ENCODE data around the gene VPS13D.
"Not testable (repeated sequence)": the region's sequence is repeated elsewhere in the genome, so short reads cannot be mapped to it uniquely, and the experiment has no call there.

The VPS13D gene

DNA sequence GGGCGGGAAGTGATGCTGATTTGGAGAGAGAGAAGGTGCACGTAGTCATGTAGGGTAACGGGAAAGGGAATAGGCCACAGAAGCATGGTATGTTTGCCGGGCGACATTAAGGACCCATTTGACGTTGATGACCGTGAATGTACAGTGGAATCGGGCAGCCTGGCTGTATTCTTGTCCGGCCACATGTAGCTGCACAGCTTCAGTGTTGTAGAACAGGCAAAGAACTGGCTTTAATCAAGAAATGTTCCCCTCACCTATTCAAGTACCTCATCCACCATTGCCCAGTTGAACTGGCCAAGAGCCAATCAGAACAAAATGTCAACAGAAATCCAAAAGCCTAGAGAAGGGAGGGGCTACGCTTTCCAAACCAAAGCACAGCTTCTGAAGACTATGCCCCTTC, 283.4 kb downstream of the VPS13D start:
- DNase-seq (ENCODE audit: low read depth, low spot score), result no peak

DNA sequence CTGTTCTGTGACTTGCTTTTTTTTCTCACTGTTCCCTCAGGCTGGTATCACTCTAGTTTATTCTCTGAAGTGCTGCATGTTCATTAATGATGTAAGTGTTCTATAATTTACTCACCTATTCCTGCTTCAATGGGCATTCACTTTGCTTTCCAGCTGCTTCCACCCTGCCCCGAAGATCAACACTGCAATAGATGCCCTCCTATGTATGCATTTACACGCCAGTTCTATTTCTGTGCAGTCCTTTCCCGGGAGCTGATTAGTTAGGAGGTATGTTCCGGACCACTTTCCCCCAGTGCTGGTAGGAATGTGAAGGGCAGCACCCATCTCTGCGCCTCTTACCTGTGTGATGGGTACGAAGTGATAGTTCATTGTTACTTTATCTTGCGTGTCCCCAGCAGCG, 284.8 kb downstream of the VPS13D start:
- no peak for DNase-seq (ENCODE audit: low read depth, low spot score)

DNA sequence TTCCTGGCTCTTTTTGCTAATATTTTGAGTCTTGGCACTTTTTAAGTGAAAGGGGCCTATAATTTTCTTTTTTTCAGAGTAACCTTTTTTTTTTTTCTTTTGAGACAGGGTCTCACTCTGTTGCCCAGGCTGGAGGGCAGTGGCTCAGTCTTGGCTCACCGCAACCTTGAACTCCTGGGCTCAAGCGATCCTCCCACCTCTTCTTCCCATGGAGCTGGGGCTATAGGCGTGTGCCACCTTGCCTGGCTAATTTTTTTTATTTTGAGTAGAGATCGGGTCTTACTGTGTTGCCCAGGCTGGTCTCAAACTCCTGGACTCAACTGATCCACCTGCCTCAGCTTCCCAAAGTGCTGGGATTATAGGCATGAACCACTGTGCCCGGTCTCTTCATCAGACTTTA, 285.4 kb downstream of the VPS13D start:
- no peak for DNase-seq (ENCODE audit: low read depth, low spot score)

DNA sequence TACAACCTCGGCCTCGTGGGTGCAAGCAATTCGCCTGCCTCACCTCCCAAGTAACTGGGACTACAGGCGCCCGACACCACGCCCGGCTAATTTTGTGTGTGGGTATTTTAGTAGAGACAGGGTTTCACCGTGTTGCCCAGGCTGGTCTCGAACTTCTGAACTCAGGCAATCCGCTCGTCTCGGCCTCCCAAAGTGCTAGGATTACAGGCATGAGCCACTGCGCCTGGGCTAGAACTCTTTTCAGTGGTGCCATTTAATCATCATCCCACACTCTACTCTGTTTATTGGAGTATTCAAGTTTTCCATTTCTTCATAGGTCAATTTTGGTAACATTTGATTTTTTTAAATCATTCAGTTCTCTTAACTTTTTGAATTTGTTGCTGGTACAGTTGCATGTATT, 286.9 kb downstream of the VPS13D start:
- no peak for DNase-seq (ENCODE audit: low read depth, low spot score)

DNA sequence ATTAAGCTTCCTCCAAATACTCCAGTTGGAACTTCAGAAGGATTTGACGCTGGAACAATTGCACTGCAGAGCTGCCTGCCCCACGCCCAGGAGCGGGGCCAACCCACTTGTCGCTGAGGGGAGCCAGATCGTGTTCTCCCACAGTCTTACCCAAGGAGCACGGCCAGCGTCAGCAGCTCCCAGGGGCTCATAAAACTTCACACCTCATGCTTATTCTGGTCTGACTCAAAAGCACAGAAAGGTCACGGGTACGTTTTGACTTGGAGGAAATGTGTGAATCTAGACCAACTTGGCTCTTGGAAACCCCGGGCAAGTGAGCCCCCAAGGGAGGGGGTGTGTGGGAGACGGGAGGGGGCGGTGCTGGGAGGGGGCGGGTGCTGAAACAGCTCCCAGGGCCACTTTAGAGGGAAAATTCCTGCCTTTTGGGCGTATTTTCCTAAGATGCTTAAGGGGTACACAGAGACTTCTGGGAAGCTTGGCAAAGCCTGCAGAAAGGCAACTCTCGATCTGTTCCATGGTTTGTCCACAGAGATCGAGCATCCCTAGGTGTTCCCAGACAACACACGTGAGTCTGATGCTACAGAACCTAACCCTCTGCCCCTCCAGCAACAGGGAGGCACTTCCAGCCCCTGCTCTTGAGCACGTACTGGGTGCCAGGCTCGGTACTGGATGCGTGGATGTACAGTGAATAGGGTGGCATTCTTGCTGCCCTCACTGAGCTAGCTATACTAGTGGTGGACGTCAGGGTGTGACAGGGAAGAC, 289.3 kb downstream of the VPS13D start:
- peak; percentile 8 for DNase-seq (ENCODE audit: low read depth, low spot score)

DNA sequence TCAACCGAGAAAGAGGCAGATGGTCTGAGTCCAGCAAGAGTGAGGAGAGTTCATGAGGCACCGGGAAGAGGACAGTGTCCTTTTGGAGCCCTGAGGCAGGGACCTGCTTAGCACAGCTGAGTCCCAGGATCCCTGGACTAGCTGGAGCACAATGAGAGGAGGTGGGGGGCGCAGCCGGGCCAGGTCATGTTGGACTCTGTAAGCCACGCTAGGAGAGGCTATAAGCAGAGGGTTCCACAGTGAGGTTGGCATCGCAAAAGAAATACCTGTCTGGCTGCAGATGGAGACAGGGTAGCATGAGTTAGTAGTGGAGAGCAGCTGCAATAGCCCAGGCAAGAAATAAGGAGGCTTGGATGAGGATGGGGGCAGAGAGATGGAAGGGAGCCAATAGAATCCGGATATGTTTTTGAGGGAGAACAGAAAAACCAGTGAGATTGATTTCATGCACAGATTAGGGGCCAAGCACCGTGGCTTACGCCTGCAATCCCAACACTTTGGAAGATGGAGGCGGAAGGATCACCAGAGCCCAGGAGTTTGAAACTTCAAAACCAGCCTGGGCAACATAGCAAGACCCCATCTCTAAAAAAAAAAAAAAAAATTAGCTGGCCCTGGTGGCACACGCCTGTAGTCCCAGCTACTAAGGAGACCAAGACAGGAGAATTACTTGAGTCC, 290.0 kb downstream of the VPS13D start:
- DNase-seq (ENCODE audit: low read depth, low spot score), result no peak

DNA sequence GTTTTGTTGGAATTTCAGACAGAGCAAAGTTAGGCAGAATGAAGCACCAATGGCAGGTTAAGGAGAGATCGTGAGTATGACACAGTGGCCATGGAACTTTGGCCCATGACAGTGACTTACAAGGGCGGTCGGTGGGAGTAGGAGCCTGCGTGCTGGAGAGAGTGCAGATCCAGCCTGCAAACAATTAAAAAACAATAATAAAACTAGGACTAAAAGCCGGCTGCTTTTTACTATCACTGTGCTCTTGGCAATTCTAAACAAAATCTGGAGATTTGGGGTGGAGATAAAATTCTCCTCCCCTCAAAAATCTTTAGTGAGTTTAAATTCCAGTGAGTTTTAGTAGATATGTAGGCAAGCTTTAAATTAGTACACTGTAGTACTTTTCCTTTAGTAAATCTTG, 291.3 kb downstream of the VPS13D start:
- no peak for DNase-seq (ENCODE audit: low read depth, low spot score)

DNA sequence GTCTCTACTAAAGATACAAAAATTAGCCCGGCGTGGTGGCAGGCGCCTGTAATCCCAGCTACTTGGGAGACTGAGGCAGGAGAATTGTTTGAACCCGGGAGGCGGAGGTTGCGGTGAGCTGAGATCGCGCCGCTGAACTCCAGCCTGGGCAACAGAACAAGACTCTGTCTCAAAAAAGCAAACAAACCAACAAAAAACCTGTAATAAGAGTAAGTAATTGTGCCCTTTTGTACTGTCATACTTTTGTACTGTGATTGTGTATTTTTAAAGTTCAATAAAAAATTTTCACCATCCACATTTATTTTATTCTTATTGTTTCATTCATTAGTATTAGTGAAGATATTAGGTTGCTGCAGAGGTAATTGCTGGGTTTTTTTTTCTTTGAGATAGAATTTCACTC, 292.9 kb downstream of the VPS13D start:
- not testable (repeated sequence) for DNase-seq (ENCODE audit: low read depth, low spot score)

DNA sequence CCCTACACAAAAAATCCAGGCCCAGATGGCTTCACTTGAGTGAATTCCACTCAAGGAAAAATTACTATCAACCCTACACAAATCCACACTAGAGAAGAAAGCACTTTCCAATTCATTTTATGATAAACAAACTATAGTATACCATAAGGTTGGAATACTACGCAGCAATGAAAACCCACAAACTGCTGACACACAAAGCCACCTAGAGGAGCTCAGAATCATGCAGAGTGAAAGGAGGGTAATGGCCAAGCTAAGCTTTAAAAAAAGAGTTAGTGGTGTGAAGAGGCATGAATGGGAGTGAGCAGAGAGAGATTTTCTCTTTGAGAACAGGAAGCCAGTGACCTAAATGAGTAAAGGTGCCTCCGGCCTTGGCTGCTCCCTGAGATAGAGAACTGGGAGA, 294.4 kb downstream of the VPS13D start:
- no peak for DNase-seq (ENCODE audit: low read depth, low spot score)

DNA sequence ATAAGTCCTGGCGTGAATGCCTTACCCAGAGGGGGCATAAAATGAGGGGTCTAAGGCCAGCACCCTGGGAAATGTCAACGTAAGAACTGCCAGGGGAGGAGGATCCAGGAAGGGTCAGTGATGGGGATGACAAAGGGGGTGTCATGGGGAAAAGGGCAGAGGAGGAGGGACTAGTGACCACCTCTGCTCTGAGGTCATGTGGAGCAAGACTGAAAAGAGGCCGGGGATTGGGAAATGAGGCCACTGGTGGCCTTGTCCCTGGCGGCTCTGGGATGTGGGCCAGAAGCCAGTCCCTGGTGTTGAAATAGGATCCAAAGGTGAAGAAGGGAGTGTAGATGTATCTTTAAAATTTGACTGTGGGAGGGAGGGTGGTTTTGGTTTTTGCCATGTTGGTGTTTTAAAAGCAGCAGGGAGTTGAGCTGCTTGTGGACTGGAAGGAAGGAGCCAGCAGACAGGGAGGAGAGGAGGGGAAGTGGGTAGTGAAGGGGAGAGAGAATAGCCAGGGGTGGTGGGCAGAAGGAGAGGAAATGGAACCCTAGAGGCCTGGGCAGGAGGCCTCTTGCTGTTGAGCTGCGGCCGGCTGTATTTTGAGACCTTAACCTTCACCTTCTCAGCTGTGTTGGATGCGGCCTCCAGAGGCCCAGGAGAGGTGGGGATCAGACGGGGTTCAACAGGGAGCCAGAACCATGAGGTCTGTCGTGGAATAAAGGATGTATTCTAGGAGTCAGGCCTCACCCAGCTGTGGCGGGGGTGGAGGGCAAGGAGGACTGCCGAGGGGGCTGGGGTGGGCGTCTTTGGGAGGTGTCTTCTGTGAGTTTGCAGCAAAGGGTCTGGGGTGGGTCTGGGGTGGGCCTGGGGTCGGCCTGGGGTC, 295.7 kb downstream of the VPS13D start:
- DNase-seq (ENCODE audit: low read depth, low spot score), result no peak

DNA sequence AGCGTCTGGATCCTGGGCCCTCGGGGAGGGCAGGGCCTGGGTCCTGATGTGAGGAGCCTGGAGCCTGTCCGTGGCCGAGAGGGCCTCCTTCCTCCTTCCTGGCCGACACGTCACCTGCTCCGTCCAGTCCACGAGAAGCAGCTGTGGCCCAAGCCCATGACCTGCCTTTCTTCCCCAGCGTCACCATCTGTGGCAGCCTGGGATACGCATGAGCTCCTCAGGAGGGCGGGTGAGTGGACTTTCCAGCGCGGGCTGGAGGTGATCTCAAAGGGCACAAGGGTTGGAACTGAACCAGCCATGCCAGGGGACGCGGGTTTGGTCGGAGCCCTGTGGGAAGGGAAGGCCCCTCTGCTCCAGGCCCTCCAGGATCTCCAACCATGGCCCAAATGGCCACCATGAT, 297.7 kb downstream of the VPS13D start:
- DNase-seq (ENCODE audit: low read depth, low spot score), result no peak

DNA sequence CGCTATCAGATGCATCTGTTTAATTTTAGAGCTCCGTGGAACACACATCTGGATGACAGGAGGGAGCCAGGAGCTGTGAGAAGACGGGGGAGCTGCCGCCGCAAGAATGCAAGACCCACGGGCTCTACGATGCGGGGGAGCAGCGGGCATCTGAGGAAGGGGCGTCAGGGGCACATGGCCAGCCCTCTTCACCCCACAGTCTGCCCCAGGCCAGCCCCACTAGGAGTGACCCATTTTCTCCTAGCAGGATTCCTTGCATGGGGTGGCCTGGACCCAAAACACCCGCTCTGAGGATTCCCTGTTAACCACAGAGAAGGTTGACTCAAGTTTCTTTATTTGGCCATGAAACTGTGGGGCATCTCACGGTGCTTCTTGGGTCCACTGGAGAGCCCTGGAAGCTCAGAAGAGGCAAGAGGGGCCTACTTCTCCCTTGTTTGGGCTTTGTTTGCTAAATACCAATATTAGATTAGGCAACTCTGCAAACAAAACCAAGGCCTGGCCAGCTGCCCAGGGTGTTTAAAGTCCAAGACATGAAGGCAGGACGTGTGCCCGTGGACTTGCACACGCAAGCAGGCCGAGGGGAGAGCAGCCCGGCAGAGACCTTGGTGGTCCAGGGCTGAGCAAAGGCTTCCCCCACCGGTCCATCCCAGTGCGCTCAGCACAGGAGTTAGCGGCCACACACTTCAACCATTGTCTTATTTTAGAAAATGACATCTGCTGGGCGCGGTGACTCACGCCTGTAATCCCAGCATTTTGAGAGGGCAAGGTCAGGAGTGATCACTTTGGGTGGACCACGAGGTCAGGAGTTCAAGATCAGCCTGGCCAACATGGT, 298.4 kb downstream of the VPS13D start:
- DNase-seq (ENCODE audit: low read depth, low spot score), result no peak

DNA sequence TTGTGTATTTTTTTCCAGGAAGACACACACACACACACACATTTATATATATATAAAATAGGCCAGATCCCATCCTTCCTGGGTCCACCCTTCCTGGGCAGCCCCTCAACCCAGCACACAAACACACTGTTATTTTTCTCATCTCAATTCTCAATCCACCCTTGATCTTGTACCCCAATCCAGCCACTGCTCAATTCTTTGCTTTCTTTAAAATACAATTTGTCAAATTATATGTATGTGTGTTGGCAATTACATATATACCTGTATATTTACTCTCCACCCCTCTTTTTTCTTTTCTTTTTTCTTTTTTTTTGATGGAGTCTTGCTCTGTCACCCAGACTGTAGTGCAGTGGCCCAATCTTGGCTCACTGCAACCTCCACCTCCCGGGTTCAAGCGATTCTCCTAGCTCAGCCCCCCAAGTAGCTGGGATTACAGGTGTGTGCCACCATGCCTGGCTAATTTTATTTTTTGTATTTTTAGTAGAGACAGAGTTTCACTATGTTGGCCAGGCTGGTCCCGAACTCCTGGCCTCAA, 299.9 kb downstream of the VPS13D start:
- DNase-seq (ENCODE audit: low read depth, low spot score), result no peak

DNA sequence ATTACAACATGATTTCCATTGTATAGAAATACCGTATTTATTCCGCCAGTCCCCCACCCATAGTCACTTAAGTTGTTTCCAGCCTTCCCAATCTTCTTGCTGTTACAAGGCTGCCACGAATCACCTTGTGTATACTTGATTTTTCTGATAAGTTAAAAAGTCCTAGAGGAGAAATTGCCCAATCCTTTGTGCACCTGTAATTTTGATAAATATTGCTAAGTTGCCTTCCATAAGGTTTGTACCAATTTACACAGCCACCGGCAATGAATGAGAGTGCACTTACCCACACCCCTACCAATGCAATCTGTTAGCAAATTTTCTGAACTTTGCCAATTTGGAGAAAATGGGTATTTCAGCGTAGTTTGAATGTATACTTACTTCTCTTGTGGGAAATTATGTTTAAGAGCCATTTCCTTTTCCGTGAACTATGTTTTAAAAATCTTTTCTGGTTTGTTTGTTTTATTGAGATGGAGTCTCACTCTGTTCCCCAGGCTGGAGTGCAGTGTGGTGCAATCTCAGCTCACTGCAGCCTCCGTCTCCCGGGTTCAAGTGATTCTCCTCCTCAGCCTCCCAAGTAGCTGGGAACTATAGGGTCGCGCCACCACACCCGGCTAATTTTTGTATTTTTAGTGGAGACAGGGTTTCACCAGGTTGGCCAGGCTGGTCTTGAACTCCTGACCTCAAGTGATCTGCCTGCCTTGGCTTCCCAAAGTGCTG, 300.8 kb downstream of the VPS13D start:
- no peak for DNase-seq (ENCODE audit: low read depth, low spot score)

DNA sequence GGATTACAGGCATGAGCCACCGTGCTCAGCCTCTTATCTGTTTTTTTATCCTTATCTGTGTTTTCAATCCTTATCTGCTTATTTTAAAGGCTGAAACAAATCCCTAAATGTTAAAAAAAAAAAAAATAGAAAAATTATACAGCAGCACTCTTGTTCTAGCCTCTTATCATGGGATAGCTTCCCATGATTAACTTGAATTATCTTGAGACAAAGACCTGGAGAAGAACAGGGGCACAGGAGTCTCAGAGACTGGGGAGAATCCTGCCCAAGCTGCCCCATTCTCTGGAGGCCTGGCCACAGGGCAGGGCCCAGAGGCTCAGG, 301.3 kb downstream of the VPS13D start:
- no peak for DNase-seq (ENCODE audit: low read depth, low spot score)

DNA sequence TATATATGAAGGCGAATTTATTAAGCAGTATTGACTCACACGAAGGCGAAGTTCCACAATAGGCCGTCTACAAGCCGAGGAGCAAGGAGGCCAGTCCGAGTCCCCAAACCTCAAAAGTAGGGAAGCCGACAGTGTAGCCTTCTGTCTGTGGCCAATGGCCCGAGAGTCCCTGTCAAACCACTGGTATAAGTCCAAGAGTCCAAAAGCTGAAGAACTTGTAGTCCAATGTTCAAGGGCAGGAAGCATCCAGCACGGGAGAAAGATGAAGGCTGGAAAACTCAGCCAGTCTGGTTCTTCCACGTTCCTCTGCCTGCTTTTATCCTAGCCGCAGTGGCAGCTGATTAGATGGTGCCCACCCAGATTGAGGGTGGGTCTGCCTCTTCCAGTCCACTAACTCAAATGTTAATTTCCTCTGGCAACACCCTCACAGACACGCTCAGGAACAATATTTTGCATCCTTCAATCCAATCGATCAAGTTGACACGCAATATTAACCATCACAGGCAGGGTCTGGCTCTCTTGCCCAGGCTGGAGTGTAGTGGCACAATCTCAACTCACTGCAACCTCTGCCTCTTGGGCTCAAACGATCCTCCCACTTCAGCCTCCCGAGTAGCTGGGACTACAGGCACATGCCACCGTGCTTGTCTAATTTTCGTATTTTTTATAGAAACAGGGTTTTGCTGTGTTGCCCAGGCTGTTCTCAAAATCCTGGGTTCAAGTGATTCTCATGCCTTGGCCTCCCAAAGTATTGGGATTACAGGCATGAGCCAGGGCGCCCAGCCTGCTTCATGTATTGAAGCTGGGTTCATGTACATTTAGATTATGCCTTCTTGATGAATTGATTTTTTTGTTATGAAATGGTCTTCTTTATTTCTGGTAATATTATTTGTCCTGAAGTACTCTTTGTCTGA, 302.8 kb downstream of the VPS13D start:
- no peak for DNase-seq (ENCODE audit: low read depth, low spot score)

DNA sequence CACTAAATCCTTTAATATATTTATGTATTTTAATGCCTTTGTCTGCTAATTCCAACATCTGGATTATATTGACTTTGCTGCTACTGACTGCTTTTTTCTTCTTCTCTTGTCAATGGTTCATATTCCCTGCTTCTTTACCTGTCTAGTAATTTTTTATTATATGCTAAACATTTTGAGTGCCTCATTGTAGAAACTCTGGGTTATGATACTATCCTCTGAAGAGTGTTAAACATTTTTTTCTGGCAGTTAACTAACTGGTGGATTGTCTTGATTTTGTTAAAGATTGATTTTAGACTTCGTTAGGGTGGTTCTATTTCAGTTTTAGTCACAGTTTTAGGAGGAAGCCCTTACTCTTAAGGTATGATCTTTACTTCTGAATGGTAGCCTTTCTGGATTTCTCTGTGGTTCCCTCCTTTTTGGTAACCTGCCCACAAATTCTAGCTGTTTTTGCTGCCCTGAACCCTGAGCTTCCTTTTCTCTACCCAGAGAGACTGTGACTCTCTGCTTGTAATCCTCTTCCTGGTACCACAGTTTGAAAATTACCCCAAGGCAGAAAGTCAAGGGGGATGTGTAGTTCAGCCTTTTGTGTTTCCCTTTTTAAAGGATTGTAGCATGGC, 306.3 kb downstream of the VPS13D start:
- DNase-seq (ENCODE audit: low read depth, low spot score), result no peak

DNA sequence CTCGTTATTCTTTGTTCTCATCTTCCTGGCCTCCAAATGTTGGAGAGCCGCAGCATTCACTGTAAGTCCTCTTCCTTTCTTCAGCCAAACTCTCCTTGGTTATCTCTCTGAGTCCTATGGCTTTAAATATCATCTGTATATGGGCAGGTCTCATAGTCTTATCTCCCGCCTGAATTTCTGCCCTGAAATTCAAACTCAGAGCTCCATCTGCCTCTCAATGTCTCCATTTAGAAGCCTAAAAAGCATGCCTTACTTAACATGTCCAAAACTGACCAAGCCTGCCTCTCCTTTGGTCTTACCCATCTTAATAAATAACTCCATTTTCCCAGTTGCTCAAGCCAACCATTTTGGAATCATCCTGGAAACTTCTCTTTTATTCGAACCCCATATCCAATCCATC, 307.5 kb downstream of the VPS13D start:
- no peak for DNase-seq (ENCODE audit: low read depth, low spot score)

DNA sequence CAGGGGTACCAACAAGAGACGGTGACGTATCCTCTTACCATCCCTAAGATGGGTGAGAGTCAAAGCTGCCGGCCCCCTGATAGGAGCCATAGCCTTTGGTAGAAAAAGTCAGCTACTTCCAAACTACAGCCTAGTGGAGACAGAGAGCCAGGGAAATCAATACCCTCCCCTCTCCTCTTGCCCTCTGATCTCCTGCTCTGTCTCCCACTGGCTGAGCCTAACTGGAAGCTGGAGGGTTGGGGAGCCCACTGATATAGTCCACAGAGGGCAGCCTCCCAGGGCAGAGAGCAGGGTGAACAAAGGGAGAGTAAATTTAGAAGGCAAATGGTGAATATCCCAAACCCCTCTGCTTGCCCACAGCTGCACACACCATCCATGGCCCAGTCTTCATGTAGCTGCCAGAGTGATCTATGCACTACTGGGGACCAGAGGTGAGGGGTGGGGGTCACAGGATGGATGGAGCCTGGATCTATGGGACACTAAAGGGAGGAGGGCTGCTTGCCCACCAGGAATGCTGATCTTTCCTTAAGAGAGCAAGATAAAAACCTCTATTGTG, 308.2 kb downstream of the VPS13D start:
- DNase-seq (ENCODE audit: low read depth, low spot score), result no peak
